K562 (cell line): ENCODE results near the gene C2CD2. TPM values are rescaled to one million over a fixed set of nuclear protein-coding genes. Genes with fewer than 3 reads are reported as not detected.
A peak's percentile ranks its signal among the peaks of the same experiment; 100 is the strongest.

ENCODE experiments used
- CBFA2T3 ChIP-seq: fragments of 450-650 bp; IDR thresholded peaks from 2 replicates; pipeline ENCODE4 v1.6.1; 2017
- KLF6 ChIP-seq: fragments of 250-450 bp; sonication (Bioruptor Pico); IDR thresholded peaks from 2 replicates; pipeline ENCODE4 v1.4.0; 2020; ENCODE audit warnings: mild to moderate bottlenecking, moderate library complexity, borderline replicate concordance
- MTA3 ChIP-seq: fragments of 450-650 bp; formaldehyde crosslinking; IDR thresholded peaks from 2 replicates; pipeline ENCODE4 v1.6.1; 2017; ENCODE audit warnings: mild to moderate bottlenecking, borderline replicate concordance
- NBN ChIP-seq: fragments of 450-650 bp; IDR thresholded peaks from 2 replicates; pipeline ENCODE4 v1.6.1; 2016; ENCODE audit warnings: low read depth, mild to moderate bottlenecking
- RFX5 ChIP-seq: IDR thresholded peaks from 2 replicates; pipeline ENCODE4 v1.6.1; 2011; ENCODE audit warnings: low read depth, mild to moderate bottlenecking, improper control_type of control experiment, low read length
- SMAD4 ChIP-seq: fragments of 250-450 bp; sonication (Bioruptor Pico); conservative IDR thresholded peaks from 2 replicates; pipeline ENCODE4 v1.8.0; 2021; ENCODE audit warnings: inconsistent platforms, mild to moderate bottlenecking, moderate library complexity
- ZBTB17 ChIP-seq: fragments of 450-650 bp; formaldehyde crosslinking; IDR thresholded peaks from 2 replicates; pipeline ENCODE4 v1.4.0; 2020; ENCODE audit warnings: mild to moderate bottlenecking
- ZNF3 ChIP-seq: fragments of 250-450 bp; sonication (Bioruptor Pico); IDR thresholded peaks from 2 replicates; pipeline ENCODE4 v1.5.0; 2021; ENCODE audit warnings: mild to moderate bottlenecking, moderate library complexity
- ZNF449 ChIP-seq: fragments of 250-450 bp; sonication (Bioruptor Pico); IDR thresholded peaks from 2 replicates; pipeline ENCODE4 v1.8.0; 2022; ENCODE audit warnings: moderate library complexity, mild to moderate bottlenecking, inconsistent platforms
- polyA plus RNA-seq, 8 experiments: library from polyadenylated mRNA; depleted of rRNA in 4 of 8; stranded (reverse) in 5 of 8; unstranded in 3 of 8; fragments of >200 nt; fragmentation: Nextera tagmentation in 2 of 8; fragmentation: Illumina TruSeq in 1 of 8; extraction: Ambion mirVana in 2 of 8; extraction: Trizol in 1 of 8; gene quantifications; 2 replicates each; pipeline versions ENCODE4 v1.2.1 to v1.2.3, GENCODE V29; 2011 to 2014; ENCODE audit warnings: inconsistent platforms in 1 of 8, missing spikeins in 1 of 8
- total RNA-seq, 7 experiments: library from RNA; depleted of rRNA in 6 of 7; stranded (reverse); fragments of >200 nt in 6 of 7; fragmentation: Illumina TruSeq in 2 of 7; extraction: Trizol in 2 of 7; gene quantifications; 2 replicates each; pipeline versions ENCODE4 v1.2.1 to v1.2.3, GENCODE V29; 2011 to 2021; ENCODE audit warnings: low replicate concordance in 1 of 7
- TF ChIP-seq, protein P1 (sequence below): fragments of 450-650 bp; IDR thresholded peaks from 2 replicates; pipeline ENCODE4 v1.6.1; 2017; ENCODE audit warnings: antibody characterized with exemption

The C2CD2 gene
- total and polyA plus RNA-seq, 9 of the 15 experiments (the other 6 are each of a cell fraction or from before 2014, with no cell fraction given), result 1.3 to 21.6 (median 12.1) TPM

GRCh38 chr21:41894922-41895557 lies 58.8 kb downstream of the C2CD2 start (continued):
- TF ChIP-seq NBN (peak; percentile 45; the same call in 1 of the 2 replicates), SMAD4 (CRISPR knock-in tag) (peak; percentile 73), MTA3 (peak; percentile 31; the same call in 1 of the 2 replicates), ZBTB17 (0 out of 2 replicates have a peak, but pooled peaks have one; percentile 20), ZNF3 (CRISPR knock-in tag) (no peak), ZNF449 (no peak), KLF6 (CRISPR knock-in tag) (0 out of 2 replicates have a peak, but pooled peaks have one; percentile 8), CBFA2T3 (peak; percentile 93), RFX5 (no peak)
- TF ChIP-seq, protein P1, sequence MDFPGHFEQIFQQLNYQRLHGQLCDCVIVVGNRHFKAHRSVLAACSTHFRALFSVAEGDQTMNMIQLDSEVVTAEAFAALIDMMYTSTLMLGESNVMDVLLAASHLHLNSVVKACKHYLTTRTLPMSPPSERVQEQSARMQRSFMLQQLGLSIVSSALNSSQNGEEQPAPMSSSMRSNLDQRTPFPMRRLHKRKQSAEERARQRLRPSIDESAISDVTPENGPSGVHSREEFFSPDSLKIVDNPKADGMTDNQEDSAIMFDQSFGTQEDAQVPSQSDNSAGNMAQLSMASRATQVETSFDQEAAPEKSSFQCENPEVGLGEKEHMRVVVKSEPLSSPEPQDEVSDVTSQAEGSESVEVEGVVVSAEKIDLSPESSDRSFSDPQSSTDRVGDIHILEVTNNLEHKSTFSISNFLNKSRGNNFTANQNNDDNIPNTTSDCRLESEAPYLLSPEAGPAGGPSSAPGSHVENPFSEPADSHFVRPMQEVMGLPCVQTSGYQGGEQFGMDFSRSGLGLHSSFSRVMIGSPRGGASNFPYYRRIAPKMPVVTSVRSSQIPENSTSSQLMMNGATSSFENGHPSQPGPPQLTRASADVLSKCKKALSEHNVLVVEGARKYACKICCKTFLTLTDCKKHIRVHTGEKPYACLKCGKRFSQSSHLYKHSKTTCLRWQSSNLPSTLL, result 0 out of 2 replicates have a peak, but pooled peaks have one; percentile 55
